Stomach (tissue), 9 donors: Measurements from ENCODE around the gene DHCR24. TPM values are rescaled to one million over a fixed set of nuclear protein-coding genes. Genes with fewer than 3 reads are reported as not detected.

Source experiments
- DNase-seq, 2 donors: peaks; one replicate each; pipeline versions ENCODE4 v3.0.0 to v3.0.0-alpha.2; 2013 to 2019
- H3K27ac ChIP-seq, 5 donors: fragments of 200-600 bp in 4 of 5; sonication (generic) in 4 of 5; one replicate each; pipeline ENCODE4 v1.5.1; 2013 to 2019; ENCODE audit warnings: mild to moderate bottlenecking in 1 of 5, moderate library complexity in 1 of 5
- H3K27me3 ChIP-seq, 3 donors: fragments of 200-600 bp; sonication (generic); one replicate each; pipeline ENCODE4 v1.5.1; 2017 to 2019; ENCODE audit warnings: mixed run types in 1 of 3
- H3K36me3 ChIP-seq, 4 donors: fragments of 200-600 bp; sonication (generic); 1 replicate in 3 of 4; 2 replicates in 1 of 4; pipeline ENCODE4 v1.5.1; 2016 to 2019
- H3K4me1 ChIP-seq, 4 donors: fragments of 200-600 bp; sonication (generic); one replicate each; pipeline ENCODE4 v1.5.1; 2016 to 2019
- H3K4me3 ChIP-seq, 4 donors: fragments of 200-600 bp; sonication (generic) in 3 of 4; one replicate each; pipeline ENCODE4 v1.5.1; 2016 to 2019; ENCODE audit warnings: mild to moderate bottlenecking in 1 of 4
- H3K9me3 ChIP-seq, 4 donors: fragments of 200-600 bp; sonication (generic); one replicate each; pipeline ENCODE4 v1.5.1; 2016 to 2019
- EP300 ChIP-seq: sonication (generic); formaldehyde crosslinking; IDR thresholded peaks from one replicate; pipeline ENCODE4 v1.6.1; 2017; ENCODE audit warnings: antibody characterized with exemption
- POLR2A ChIP-seq, 4 donors: fragments of 450-650 bp; IDR thresholded peaks; one replicate each; pipeline ENCODE4 v1.6.1; 2016; ENCODE audit warnings: antibody characterized with exemption in 4 of 4, control low read depth in 2 of 4, mild to moderate bottlenecking in 1 of 4, moderate library complexity in 1 of 4
- POLR2AphosphoS5 ChIP-seq, 3 donors: sonication (generic); formaldehyde crosslinking; IDR thresholded peaks; one replicate each; pipeline ENCODE4 v1.6.1; 2016; ENCODE audit warnings: antibody characterized with exemption in 3 of 3
- WGBS, 5 donors: extraction: QIAGEN DNeasy Blood & Tissue Kit in 3 of 5; methylation state at CpG; one replicate each; pipeline versions ENCODE4 v1.1.5 to v1.1.7; 2013 to 2018; 5-methylcytosine and 5-hydroxymethylcytosine counted together
- intact Hi-C: fragments of 100-400 bp; cut with DNase I; formaldehyde crosslinking; loops from one replicate; pipeline ENCODE4 v1.15.1; 2023; ENCODE audit warnings: low total_unique reads
- polyA plus RNA-seq, 3 donors: library from polyadenylated mRNA; stranded (reverse); fragments of 200-250 nt; gene quantifications; one replicate each; pipeline ENCODE4 v1.2.3, GENCODE V29; 2013
- total RNA-seq, 5 donors: library from RNA; depleted of rRNA; stranded (reverse); fragments of >200 nt; gene quantifications; one replicate each; pipeline versions ENCODE4 v1.1.0 to v1.2.3, GENCODE V29; 2014 to 2016
- TF ChIP-seq, protein P1 (sequence below), 7 experiments: fragments of 450-650 bp in 4 of 7; fragments of 200-600 bp in 3 of 7; sonication (generic) in 3 of 7; IDR thresholded peaks; one replicate each; pipeline ENCODE4 v1.5.1; 2016 to 2019; ENCODE audit warnings: antibody characterized with exemption in 7 of 7, control low read depth in 2 of 7, mild to moderate bottlenecking in 1 of 7
- donor health status: healthy with polysubstance abuse.
- donor health status: Bipolar disorder and iron deficiency.
- donor health status: healthy.

Gene DHCR24
- total and polyA plus RNA-seq, 8 donors: 20.0 to 347 (median 69.0) TPM

DNA sequence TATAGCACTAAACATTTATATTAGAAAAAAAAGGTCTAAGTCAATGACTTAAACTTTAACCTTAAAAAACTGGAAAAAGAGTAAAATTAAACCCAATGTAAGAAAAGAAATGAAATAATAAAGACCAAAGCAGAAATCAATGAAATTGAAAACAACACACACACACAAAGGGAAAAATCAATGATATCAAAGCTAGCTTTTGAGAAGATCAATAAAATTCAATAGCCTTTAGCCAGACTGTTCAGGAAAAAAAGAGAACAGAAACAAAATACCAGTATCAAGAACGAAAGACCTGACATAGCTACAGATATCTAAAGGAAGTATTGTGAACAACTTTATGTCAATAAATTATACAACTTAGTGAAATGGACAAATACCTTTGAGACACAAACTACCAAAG lies 7.1 kb downstream of the DHCR24 start:
- no peak overlapping the region for H3K27ac ChIP-seq
- intact Hi-C loops: no loop called here
- no peaks in the 10 kb centered on the region for H3K27me3 ChIP-seq
- H3K4me3 ChIP-seq: no peak overlapping the region
- no peak for TF ChIP-seq POLR2A (IDR thresholded peaks at IDR 0.05)
- no peak for TF ChIP-seq EP300
- TF ChIP-seq, protein P1, sequence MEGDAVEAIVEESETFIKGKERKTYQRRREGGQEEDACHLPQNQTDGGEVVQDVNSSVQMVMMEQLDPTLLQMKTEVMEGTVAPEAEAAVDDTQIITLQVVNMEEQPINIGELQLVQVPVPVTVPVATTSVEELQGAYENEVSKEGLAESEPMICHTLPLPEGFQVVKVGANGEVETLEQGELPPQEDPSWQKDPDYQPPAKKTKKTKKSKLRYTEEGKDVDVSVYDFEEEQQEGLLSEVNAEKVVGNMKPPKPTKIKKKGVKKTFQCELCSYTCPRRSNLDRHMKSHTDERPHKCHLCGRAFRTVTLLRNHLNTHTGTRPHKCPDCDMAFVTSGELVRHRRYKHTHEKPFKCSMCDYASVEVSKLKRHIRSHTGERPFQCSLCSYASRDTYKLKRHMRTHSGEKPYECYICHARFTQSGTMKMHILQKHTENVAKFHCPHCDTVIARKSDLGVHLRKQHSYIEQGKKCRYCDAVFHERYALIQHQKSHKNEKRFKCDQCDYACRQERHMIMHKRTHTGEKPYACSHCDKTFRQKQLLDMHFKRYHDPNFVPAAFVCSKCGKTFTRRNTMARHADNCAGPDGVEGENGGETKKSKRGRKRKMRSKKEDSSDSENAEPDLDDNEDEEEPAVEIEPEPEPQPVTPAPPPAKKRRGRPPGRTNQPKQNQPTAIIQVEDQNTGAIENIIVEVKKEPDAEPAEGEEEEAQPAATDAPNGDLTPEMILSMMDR (IDR thresholded peaks at IDR 0.05): no peak
- TF ChIP-seq POLR2AphosphoS5 (IDR thresholded peaks at IDR 0.05): no peak
- peaks cover 26 to 60% (median 38%) of the 10 kb centered on the region in 4 donors for H3K4me1 ChIP-seq
- DNase-seq: no peak
- peaks cover 11 to 32% (median 22%) of the 10 kb centered on the region in 4 donors for H3K36me3 ChIP-seq
- no peaks in the 10 kb centered on the region for H3K9me3 ChIP-seq
- WGBS, 5 donors: 38 to 67% (median 55%) methylated on average over 1 of the region's 1 CpG

DNA sequence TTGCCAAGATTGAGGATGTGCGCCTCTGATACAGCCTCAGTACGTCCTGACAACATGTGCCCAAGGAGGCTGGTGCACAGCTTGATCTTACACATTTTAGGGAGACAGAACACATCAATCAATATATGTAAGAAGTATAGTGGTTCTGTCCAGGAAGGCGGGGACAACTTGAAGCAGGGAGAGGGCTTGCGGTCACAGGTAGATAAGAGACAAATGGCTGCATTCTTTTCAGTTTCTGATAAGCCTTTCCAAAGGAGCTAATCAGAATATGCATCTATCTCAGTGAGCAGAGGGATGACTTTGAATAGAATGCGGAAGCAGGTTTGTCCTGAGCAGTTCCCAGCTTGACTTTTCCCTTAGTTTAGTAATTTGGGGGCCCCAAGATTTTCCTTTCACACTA lies 10.2 kb downstream of the DHCR24 start:
- WGBS, 5 donors: 30 to 74% (median 51%) methylated on average over 5 of the region's 5 CpGs
- DNase-seq: no peak
- H3K36me3 ChIP-seq: peaks cover 32 to 50% (median 47%) of the 10 kb centered on the region in 4 donors

DNA sequence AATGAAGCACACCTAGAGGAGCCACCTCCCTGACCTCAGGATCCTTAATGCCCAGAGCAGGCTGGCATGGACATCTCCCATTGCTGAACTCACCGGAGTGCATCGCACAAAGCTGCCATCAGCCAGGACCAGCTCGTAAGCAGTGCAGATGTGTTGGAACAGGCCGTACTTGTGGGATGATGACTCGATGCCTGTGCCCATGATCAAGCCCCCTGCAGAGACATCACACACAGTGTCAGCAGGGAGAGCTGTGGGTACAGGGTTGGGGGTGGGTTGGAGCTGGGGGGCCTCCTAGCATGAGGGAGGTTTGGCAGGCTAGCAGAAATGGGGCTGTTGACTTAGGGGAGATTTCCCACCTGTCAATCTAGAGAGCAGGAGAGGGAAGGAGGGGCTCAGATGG lies 12.0 kb downstream of the DHCR24 start:
- 79 to 95% (median 91%) methylated on average over 5 of the region's 5 CpGs for WGBS, 5 donors
- peaks cover 8 to 37% (median 19%) of the 10 kb centered on the region in 4 donors for H3K4me1 ChIP-seq
- no peaks in the 10 kb centered on the region for H3K27me3 ChIP-seq
- no peak for TF ChIP-seq EP300
- TF ChIP-seq, protein P1 (IDR thresholded peaks at IDR 0.05): no peak
- no peak for TF ChIP-seq POLR2AphosphoS5 (IDR thresholded peaks at IDR 0.05)
- no peak for TF ChIP-seq POLR2A (IDR thresholded peaks at IDR 0.05)
- intact Hi-C loops: no loop called here
- no peak overlapping the region for H3K4me3 ChIP-seq
- no peaks in the 10 kb centered on the region for H3K9me3 ChIP-seq
- peaks cover 32 to 59% (median 57%) of the 10 kb centered on the region in 4 donors for H3K36me3 ChIP-seq
- DNase-seq: no peak
- H3K27ac ChIP-seq: peak overlapping the region in 2 of 5 donors; percentile 17 to 26

More for the DNA sequence above, 10.2 kb downstream of the DHCR24 start:
- Histone ChIP-seq H3K4me1 (peaks cover 8 to 37% (median 19%) of the 10 kb centered on the region in 4 donors), H3K27me3 (no peaks in the 10 kb centered on the region), H3K27ac (peak overlapping the region in 1 of 5 donors; percentile 9), H3K9me3 (no peaks in the 10 kb centered on the region), H3K4me3 (no peak overlapping the region)
- intact Hi-C loops: no loop called here
- TF ChIP-seq POLR2A (IDR thresholded peaks at IDR 0.05) (no peak), EP300 (no peak), POLR2AphosphoS5 (IDR thresholded peaks at IDR 0.05) (peak in 1 of 3 donors; percentile 39)
- TF ChIP-seq, protein P1 (IDR thresholded peaks at IDR 0.05): no peak

DNA sequence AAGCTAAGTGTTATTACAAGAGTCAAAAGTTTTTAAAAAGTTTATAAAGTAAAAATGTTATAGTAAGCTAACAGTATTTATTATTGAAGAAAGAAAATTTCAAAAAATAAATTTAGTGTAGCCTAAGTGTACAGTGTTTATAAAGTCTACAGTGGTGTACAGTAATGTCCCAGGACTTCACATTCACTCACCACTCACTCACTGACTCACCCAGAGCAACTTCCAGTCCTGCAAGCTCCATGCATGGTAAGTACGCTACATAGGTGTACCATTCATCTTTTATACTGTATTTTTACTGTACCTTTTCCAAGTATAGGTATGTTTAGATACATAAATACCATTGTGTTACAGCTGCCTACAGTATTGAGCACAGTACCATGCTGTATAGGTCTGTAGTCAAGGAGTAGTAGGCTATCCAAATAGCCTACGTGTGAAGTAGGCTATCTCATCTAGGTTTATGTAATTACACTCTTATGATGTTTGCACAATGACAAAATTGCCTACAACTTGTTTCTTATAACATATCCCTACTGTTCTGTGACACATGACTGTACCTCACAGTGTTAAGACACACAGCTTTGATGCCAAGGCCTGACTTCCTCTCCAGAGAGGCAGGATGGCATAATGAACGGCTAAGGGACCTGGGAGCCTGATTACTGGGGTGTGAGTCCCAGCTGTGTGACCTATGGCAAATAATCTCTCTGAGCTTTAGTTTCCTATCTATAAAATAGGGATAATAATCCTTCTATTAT lies 12.7 kb downstream of the DHCR24 start:
- Histone ChIP-seq H3K27ac (peak overlapping the region in 2 of 5 donors; percentile 15 to 17), H3K4me3 (no peak overlapping the region), H3K36me3 (peaks cover 32 to 66% (median 65%) of the 10 kb centered on the region in 4 donors), H3K27me3 (no peaks in the 10 kb centered on the region), H3K4me1 (peaks cover 8 to 37% (median 19%) of the 10 kb centered on the region in 4 donors), H3K9me3 (no peaks in the 10 kb centered on the region)
- intact Hi-C loops: no loop called here
- DNase-seq: peak in 1 of 2 donors; percentile 45
- peak in 1 of 3 donors; percentile 55 for TF ChIP-seq POLR2AphosphoS5 (IDR thresholded peaks at IDR 0.05)
- TF ChIP-seq, protein P1 (IDR thresholded peaks at IDR 0.05): no peak
- no peak for TF ChIP-seq POLR2A (IDR thresholded peaks at IDR 0.05)
- no peak for TF ChIP-seq EP300
- WGBS, 5 donors: 39 to 62% (median 55%) methylated on average over 3 of the region's 3 CpGs
